ENCODE results near the gene IQGAP2.

IQGAP2 gene

DNA sequence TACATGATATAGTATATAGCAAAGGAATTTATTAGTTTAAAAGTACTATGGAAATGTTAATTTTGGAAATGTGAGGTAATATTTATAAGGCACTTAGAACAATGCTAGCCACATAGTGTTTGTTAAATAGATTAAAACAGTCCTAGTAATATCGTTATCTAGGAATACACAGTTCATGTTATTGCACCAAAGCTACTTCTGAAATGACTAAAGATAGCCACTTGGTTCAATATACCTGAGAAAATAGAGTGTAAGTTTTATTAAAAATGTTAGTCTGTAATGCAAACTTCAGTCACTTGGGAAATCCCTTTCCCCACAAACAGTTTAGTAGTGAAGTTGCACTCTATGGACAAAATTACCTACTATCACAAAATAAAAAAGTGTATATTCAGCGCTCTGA lies 297.5 kb downstream of the IQGAP2 start:
- no peak for DNase-seq
- TF ChIP-seq GATA1 (IDR thresholded peaks at IDR 0.05; ENCODE audit: low read depth, low read length) (no peak), POLR2A (IDR thresholded peaks at IDR 0.05; ENCODE audit: low read length) (no peak)

DNA sequence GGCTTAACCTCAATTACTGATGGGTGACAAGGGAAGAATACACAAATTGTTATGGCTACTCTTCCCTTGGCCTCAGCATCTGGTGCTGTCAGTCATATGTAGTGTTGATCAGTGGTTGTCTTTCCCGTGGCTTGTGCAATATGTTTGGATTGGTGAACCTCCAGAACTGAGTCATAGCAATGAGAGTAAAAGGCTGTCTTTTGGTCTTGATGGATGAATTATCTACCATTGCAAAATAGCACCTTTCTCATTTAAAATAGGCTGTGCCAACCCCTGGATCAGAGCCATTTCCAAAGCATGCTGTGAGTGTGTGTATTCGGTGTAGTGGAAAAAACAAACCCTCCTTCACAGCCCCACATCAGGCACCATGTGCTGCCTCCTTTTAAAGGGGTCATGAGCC lies 298.2 kb downstream of the IQGAP2 start:
- DNase-seq = no peak
- TF ChIP-seq GATA1 (IDR thresholded peaks at IDR 0.05; ENCODE audit: low read depth, low read length) (no peak), POLR2A (IDR thresholded peaks at IDR 0.05; ENCODE audit: low read length) (no peak)

GRCh38 chr5:76703707-76704106 lies 300.6 kb downstream of the IQGAP2 start:
- no peak for DNase-seq
- TF ChIP-seq POLR2A (IDR thresholded peaks at IDR 0.05; ENCODE audit: low read length) = no peak
- no peak for TF ChIP-seq GATA1 (IDR thresholded peaks at IDR 0.05; ENCODE audit: low read depth, low read length)

DNA sequence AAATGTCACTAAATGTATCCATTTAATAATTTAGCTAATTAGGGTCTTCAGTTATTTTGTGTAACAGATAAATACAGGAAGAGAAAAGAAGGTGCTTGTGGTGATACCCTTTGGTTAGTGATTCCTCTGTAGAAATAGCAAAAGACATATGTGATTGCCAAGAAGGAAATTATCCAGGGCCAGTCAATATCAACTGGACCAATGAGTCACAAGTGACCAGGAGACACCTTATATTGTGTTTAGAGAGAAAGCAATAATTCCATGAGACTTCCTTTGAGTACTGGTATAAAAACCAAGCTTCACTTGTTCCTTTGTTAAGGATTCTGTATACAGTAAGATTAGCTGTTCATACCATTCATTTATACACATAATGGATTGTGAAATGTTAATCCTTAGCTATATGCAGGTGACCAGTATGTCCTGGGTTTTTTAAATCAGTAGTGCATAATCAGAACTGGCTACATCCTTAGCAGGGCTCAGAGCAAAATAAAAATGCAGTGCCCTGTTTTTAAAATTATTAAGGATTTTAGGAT lies 301.1 kb downstream of the IQGAP2 start:
- DNase-seq = no peak
- TF ChIP-seq POLR2A (IDR thresholded peaks at IDR 0.05; ENCODE audit: low read length) (no peak), GATA1 (IDR thresholded peaks at IDR 0.05; ENCODE audit: low read depth, low read length) (no peak)

DNA sequence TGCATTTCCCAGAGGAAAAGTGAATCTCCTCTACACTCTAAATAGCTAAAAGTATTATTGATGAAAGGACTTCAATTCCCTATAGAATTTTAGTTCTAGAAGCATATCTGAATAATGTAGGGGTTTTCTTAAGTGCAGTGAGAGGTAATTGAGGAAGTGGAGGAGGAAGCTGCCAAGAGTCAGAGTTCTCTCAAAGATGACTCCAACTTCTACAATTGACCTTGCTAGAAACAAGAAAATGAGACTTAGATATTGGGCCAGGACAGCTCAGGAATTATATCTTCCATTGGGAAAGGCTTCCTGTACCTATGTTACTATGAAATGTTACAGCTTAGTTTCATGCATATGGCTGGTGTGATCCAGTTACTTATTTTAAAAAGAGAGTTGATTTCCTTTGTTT lies 302.5 kb downstream of the IQGAP2 start:
- TF ChIP-seq POLR2A (IDR thresholded peaks at IDR 0.05; ENCODE audit: low read length) = no peak
- TF ChIP-seq GATA1 (IDR thresholded peaks at IDR 0.05; ENCODE audit: low read depth, low read length) = no peak
- no peak for DNase-seq

DNA sequence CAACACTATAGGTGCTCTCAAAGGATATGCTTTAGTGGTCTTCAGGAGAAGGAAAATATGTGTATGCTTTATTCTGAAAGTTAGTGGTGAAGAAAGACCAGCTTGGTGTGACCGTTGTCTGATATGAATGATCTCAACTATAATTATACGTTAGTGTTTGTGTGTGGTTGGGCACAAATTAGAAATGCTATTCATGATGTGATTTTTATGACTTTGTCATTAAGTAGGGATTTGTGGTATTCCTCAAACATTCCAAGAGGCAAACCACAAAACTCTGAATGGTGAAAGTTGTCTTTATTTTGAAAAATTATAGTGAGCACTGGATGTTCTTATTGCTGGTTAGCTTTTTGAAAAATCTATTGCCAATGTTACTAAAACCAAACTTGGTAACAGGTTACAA lies 306.7 kb downstream of the IQGAP2 start:
- TF ChIP-seq POLR2A (IDR thresholded peaks at IDR 0.05; ENCODE audit: low read length) (no peak), GATA1 (IDR thresholded peaks at IDR 0.05; ENCODE audit: low read depth, low read length) (no peak)
- no peak for DNase-seq

DNA sequence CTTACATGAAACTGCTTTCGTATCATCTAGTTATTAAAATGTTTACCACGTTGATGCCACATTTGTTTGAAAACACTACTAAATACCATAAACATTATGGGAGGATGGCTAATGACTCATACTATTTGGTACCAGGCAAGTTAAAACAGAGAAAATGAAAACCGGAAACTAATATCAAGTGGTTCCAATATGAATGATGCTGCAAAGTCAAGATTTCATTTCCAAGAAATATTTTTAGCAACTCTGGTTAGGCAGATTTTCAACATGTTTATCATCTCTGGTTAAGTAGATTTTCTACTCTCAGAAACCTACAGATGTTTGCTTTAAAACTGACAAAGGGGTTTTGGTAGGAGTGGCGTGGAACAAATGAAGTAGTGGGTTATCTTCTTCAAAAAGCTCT lies 307.9 kb downstream of the IQGAP2 start:
- no peak for DNase-seq
- no peak for TF ChIP-seq GATA1 (IDR thresholded peaks at IDR 0.05; ENCODE audit: low read depth, low read length)

- TF ChIP-seq POLR2A (IDR thresholded peaks at IDR 0.05; ENCODE audit: low read length) (no peak), GATA1 (IDR thresholded peaks at IDR 0.05; ENCODE audit: low read depth, low read length) (no peak)
- peak; percentile 24 to 33 for DNase-seq
Measured at GRCh38 chr5:76714751-76715485, 311.8 kb downstream of the IQGAP2 start.

DNA sequence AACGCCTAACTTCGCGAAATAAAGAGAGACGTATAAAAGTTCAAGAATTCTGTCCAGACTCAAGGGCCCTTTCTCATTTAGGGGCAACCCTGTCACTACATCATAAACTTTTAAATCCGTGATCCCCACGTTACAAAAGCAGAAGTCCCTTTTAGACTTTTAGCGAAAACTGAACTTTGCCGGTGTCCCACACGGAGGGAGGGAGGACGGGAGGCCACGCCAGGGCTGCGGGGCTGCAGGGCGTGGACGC lies 312.3 kb downstream of the IQGAP2 start:
- peak; percentile 33 to 49 for DNase-seq
- TF ChIP-seq GATA1 (IDR thresholded peaks at IDR 0.05; ENCODE audit: low read depth, low read length) (no peak), POLR2A (IDR thresholded peaks at IDR 0.05; ENCODE audit: low read length) (no peak)

- no peak for TF ChIP-seq POLR2A (IDR thresholded peaks at IDR 0.05; ENCODE audit: low read length)
- TF ChIP-seq GATA1 (IDR thresholded peaks at IDR 0.05; ENCODE audit: low read depth, low read length) = no peak
- peak; percentile 52 to 57 for DNase-seq
Measured at GRCh38 chr5:76715736-76716455, 312.8 kb downstream of the IQGAP2 start, which contains the start of gene F2R. F2R (plus strand) TSS chr5:76716126; CDS start chr5:76716308, 182 bp downstream.

DNA sequence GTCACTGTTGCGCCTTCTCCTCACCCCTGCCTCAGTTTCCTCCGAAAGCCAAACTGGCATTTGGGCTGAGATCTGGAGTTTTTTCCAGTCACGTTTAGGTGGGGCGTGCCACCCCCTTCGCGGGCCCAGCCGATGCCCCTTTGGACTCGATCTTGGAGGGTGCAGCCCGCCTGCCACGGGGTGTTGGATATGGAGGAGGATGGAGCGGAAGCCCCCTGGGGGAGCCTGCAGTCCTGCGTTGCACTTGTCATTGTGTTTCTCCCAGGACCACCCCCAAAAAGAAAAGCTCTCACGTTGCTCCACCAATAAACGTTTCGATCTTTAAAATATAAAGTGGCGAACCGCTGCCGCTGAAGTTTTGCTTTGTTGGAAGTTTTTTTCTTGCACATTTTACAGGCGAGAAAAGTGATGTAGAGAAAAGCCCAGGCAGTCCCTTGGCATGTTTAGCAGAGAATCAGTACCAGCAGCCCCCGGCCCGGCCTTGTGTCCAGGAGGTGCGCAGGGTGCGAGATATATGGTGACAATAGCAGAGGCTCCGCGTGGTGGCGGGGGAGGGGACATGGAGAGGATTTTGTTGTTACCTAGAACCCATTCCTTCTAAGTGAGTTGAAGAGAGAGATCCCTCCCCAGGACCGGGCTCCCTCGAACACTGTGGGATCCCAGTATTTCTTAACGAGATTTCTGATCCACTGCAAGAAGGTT lies 313.5 kb downstream of the IQGAP2 start:
- DNase-seq = peak; percentile 16
- TF ChIP-seq GATA1 (IDR thresholded peaks at IDR 0.05; ENCODE audit: low read depth, low read length) (no peak), POLR2A (IDR thresholded peaks at IDR 0.05; ENCODE audit: low read length) (no peak)

DNA sequence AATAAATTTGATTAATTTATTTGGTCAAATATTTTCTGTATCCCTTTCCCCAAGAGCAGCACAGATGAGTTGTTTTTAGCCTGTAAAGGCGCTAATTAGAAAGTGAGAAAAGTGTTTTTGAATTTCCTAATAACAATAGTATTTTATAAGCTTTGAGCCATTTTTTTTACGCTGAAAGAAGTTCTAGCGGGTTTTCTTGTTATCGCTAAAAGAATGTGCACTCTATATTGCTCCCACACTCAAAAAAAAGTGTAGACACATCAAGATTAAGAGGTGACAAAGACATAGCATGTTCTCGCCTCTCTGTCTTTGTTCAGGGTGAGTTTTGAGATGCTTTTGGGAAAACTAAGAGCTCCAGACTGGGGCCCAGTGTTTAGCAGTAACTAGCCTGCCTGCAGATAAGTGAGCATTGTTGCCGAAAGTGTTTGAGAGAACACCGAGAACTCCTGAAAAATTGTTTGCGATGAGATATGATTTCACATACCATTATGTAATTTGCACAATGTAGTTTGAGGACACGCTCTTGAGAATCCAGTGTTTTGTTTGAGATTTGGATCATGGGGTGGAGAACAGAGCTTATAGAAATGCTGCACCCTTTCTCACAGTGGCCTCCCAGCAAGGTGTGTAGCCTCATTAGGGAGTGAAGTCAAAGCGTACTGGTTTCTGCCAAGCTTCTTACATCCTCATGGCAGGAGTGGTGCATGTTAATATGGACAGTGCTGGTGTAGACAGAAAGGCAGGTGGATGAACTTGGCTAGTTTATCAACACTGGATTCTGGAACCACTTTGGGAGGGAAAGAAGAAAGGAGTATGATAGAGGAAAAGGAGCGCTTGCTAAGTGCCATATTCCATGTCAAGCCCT lies 314.4 kb downstream of the IQGAP2 start:
- no peak for DNase-seq
- TF ChIP-seq POLR2A (IDR thresholded peaks at IDR 0.05; ENCODE audit: low read length) = no peak

GRCh38 chr5:76718381-76718832 lies 315.3 kb downstream of the IQGAP2 start:
- no peak for DNase-seq
- no peak for TF ChIP-seq GATA1 (IDR thresholded peaks at IDR 0.05; ENCODE audit: low read depth, low read length)
- TF ChIP-seq POLR2A (IDR thresholded peaks at IDR 0.05; ENCODE audit: low read length) = no peak

Measured in erythroblast (primary cell).